T1000 (cell line): ENCODE results near the gene PFDN5.
"Not testable (repeated sequence)": the region's sequence is repeated elsewhere in the genome, so short reads cannot be mapped to it uniquely, and the experiment has no call there.

Experiments
- DNase-seq: peaks from one replicate; lab custom pipeline; 2025; ENCODE audit warnings: mixed read lengths; lab: John Stamatoyannopoulos, UW

The PFDN5 gene

GRCh38 chr12:53327435-53328042, 32.2 kb downstream of the PFDN5 start:
- no peak for DNase-seq

GRCh38 chr12:53328043-53328435, 32.7 kb downstream of the PFDN5 start:
- DNase-seq, result no peak

DNA sequence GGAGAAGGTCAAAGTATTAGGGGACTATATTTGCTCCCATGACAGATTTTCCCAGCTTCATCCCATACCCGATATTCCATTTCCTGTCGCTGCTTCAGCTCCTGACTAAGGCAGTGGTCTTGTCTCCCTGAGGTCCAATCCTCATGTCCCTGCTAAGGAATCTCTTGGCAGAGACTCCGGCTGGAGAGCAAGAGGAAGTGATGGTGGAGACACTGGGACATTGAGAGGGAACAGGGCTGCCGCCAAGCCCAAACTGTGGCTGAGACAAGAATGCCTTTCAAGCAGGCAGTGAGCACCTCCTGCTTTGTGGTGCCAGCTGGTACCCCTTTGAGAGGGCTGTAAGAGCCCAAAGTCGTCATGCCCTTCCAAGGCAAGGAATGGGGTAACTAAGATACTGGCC, 35.3 kb downstream of the PFDN5 start:
- DNase-seq, result no peak

GRCh38 chr12:53332339-53332738, 37.0 kb downstream of the PFDN5 start:
- DNase-seq, result not testable (repeated sequence)

DNA sequence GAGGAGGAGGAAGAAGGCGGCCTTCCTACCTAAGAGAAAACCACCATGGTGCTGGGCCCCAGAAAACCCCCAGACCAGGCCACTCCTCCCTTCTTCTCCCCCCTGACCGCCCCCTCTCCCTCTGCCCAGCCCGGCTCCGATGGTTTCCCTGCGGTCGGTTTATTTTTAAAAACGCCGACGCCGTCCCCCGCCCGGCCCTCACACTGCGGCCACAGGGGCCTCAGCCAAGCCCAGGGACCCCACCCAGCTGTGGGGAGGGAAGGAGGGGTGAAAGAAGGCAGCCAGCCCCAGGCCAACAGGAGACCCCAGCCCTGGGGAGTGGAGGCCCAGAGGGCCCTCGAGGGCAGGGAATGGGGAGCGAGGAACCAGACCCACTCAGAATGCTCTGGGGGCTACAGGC, 37.4 kb downstream of the PFDN5 start:
- DNase-seq, result no peak

DNA sequence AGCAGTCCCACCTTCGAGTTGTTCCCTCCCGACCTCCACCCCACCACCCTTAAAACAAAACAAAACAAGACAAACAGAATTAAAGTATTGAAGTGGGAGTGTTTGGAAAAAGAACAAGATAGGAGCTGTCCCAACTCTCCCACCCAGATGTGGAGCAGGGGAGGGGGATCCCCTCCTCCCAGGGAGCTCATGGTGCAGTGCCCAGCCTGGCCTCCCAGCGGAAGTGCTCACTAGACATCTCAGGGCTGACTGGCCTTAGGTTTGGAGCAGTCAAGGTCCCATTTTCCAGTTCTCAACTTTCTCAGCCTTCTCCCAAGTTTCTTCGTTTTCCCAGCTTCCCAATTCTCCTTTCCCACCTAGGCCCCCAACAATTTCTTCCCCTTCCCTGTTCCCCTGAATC, 37.9 kb downstream of the PFDN5 start:
- DNase-seq, result no peak

DNA sequence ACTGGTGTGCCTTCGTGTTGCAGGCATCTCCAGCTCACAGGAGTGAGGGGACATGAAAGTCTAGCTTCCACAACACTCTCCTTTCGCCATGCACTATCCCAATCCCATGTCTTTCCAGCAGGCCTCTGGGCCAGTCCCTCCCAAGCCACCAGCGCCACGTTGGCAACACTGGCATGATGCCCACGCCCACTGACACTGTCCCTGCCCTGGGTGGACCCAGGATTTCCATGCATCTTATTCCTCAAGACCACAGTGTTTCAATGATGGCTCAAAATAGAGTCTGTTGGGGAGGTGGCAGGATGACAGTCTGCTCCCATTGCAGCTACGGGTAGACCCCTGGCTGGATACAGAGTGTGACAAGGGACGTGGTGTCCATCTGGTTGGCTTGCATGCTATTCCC, 38.5 kb downstream of the PFDN5 start:
- DNase-seq, result no peak

- DNase-seq, result no peak
Observed at GRCh38 chr12:53334822-53335221, 39.5 kb downstream of the PFDN5 start.

- DNase-seq, result no peak
Observed at GRCh38 chr12:53336181-53336681, 40.9 kb downstream of the PFDN5 start, which contains the start of gene SP7. Gene SP7 (minus strand): TSS chr12:53336354. CDS start chr12:53335646, 708 bp downstream.

DNA sequence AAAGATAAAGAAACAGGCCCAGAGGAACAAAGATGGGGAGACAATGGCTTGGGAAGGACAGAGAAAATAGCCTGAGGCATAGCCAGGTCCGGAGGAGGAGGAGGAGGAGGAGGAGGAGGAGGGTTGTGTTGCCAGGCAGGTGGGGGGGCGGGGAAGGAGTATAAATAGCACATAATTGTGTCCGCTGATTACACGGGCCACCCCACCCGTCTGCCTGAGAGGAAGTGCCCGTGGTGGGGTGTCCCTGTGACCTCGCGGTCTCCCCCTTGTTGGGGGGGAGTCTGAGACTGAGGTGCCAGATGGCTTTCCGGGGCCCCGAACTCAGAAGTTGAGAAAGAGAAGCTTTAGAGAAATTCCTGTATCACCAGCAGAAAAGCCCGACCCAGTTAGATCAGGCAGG, 42.7 kb downstream of the PFDN5 start:
- no peak for DNase-seq

DNA sequence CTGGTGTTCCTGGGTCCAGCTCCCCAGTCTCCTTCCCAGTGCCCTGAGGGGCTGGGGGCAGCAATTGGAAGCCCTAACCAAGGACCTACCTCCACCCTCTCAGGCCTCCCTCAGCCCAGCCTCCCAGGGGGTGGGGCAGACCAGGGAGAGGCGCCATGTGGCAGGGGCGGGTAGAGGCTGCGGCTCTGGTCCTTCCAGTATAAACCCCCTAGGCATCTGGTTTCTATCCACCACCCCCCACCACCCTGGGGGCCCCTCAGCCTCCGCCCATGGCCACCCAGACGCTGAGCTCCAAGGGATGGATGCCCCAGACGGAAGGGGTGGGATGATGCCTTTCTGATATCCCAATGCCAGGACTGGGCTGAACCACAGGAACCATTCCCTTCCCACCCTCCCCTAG, 43.6 kb downstream of the PFDN5 start:
- no peak for DNase-seq

- no peak for DNase-seq
Observed at GRCh38 chr12:53340398-53340797, 45.1 kb downstream of the PFDN5 start.

DNA sequence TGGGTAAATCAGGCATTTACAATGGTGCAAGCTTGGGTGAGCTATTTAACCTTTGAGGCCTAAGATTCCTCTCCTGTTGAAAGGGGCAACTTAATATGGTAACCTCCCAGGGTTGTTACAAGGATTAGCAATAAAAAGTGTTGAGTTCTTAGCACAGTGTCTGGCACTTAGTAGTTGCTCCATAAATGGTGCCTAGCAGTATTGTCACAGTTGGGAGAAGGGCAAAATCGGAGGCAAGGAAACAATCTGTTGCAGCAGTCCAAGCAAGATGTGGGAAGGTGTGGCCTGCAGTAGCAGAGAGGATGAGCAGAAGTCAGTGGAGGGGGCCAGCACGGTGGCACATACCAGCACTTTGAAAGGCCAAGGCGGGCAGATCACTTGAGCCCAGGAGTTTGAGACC, 48.1 kb downstream of the PFDN5 start:
- DNase-seq, result no peak

GRCh38 chr12:53343969-53344368, 48.6 kb downstream of the PFDN5 start:
- no peak for DNase-seq

DNA sequence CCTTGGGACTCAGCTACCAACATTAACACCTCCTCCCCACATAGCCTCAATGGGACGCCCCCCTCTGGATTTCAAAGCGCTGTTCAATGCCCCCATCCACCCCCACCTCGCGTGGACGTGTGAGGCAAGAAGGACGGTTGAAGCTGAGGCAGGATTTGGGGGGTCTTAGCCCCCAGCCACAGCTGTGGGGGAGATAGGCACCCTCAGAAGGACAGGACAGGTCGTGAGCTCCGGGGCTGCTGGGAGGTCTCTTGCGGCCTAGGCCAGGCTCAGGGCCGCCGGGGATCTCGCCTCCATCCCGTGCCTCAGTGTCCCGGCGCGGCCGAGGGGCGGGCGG, 49.1 kb downstream of the PFDN5 start:
- no peak for DNase-seq

DNA sequence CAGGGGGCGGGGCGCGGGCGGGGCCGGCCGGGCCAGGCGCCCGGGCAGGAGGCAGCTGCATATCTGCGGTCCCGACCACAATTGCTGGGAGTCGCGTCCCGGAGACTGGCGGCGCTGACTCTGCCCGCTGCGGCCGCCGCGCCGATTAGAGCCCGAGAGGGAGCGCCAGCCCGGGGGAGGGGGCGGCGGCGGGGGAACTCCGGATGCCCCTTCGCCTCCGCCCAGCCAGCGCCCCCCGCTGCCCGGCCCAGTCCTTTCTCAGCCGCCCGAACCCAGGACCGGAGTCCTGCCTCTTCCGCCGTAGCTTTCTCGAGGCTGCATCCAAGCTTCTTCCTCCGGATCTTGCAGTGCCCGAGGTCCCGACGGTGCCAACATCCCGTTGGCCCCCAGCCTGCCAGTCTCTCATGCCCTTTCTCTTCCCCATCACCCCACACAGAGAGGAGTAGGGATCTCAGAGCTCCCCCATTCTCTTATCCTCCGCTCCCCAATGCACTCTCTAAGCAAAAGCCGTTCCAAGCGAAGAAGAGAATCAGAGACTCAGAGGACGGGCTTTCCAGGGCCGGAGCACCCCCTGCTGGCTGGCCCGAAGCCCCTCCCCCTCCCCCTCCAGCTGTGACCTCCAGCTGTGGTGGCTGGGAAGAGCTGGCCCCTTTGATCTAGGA, 49.6 kb downstream of the PFDN5 start:
- DNase-seq, result peak; percentile 59

- no peak for DNase-seq
Observed at GRCh38 chr12:53345486-53346188, 50.3 kb downstream of the PFDN5 start.

- no peak for DNase-seq
Observed at GRCh38 chr12:53346491-53346890, 51.1 kb downstream of the PFDN5 start.

- no peak for DNase-seq
Observed at GRCh38 chr12:53347905-53348304, 52.6 kb downstream of the PFDN5 start.
